HCT116 (cell line): Measurements from ENCODE around the gene ANXA2R. TPM values are rescaled to one million over a fixed set of nuclear protein-coding genes. Genes with fewer than 3 reads are reported as not detected.
"Not testable (repeated sequence)": the region's sequence is repeated elsewhere in the genome, so short reads cannot be mapped to it uniquely, and the experiment has no call there.

Experiments
- ATAC-seq: fragments of 200-7000 bp; cut with Tn5 transposase; 2 replicates; pipeline ENCODE4 v1.9.1; 2020; ENCODE audit warnings: mild to moderate bottlenecking, moderate library complexity
- BruUV-seq: library from RNA; stranded (reverse); fragments of 400-500 nt; replicated peaks from 2 replicates; lab custom pipeline; 2021; lab: Mats Ljungman, UMichigan
- CTCF ChIA-PET: fragments of 300-600 bp; sonication (Branson Sonifier 250); formaldehyde crosslinking; loops from one replicate; lab custom pipeline; 2021; ENCODE audit warnings: antibody characterized with exemption; lab: Charles Lee
- POLR2A ChIA-PET: fragments of 300-600, 350-600 bp; sonication (Branson Sonifier 250); formaldehyde crosslinking; loops from one replicate; lab custom pipeline; 2021; ENCODE audit warnings: antibody characterized with exemption; lab: Charles Lee
- RAD21 ChIA-PET, 2 experiments: fragments of 300-600 bp; sonication (Branson Sonifier 250); formaldehyde crosslinking; loops; one replicate each; lab custom pipeline; 2023; ENCODE audit warnings: low total read pairs in 2 of 2; ENCODE audit not compliant: uncharacterized antibody in 2 of 2, unreplicated experiment in 2 of 2, low non-redundant PET in 1 of 2; lab: Charles Lee
- DNase-seq: peaks from one replicate; pipeline ENCODE4 v3.0.0-alpha.2; 2010; ENCODE audit warnings: low read depth, low spot score
- H2AFZ ChIP-seq: fragments of 200-600 bp; shearing (Covaris generic), sonication (generic); 2 replicates; pipeline ENCODE4 v1.6.1; 2017; ENCODE audit warnings: low read depth, mixed run types, mixed read lengths, antibody characterized with exemption, low read length; ENCODE audit not compliant: poor library complexity, severe bottlenecking
- H3K27ac ChIP-seq: 2 replicates; pipeline ENCODE4 v1.5.1; 2012; ENCODE audit warnings: low read depth, low read length
- H3K27me3 ChIP-seq: fragments of 200-600 bp; sonication (generic); 2 replicates; pipeline ENCODE4 v1.6.1; 2016; ENCODE audit warnings: mixed run types, low read length, mixed read lengths; ENCODE audit not compliant: insufficient read depth
- H3K36me3 ChIP-seq, 2 experiments: fragments of 200-500 bp in 1 of 2; fragments of 200-600 bp in 1 of 2; sonication (Bioruptor generic) in 1 of 2; sonication (generic) in 1 of 2; 2 replicates each; pipeline versions ENCODE4 v1.5.1 to v1.6.1; 2014 to 2016; ENCODE audit warnings: low read length in 2 of 2, inconsistent platforms in 1 of 2, mixed read lengths in 1 of 2, mixed run types in 1 of 2; ENCODE audit not compliant: insufficient read depth in 2 of 2, control insufficient read depth in 1 of 2
- H3K4me1 ChIP-seq, 2 experiments: fragments of 200-600 bp in 1 of 2; sonication (generic) in 1 of 2; 2 replicates each; pipeline versions ENCODE4 v1.5.1 to v1.6.1; 2012 to 2017; ENCODE audit warnings: low read length in 2 of 2, inconsistent platforms in 1 of 2, mild to moderate bottlenecking in 1 of 2, mixed read lengths in 1 of 2, mixed run types in 1 of 2, moderate library complexity in 1 of 2; ENCODE audit not compliant: insufficient read depth in 2 of 2, control insufficient read depth in 1 of 2
- H3K4me2 ChIP-seq: fragments of 200-600 bp; sonication (generic); 2 replicates; pipeline ENCODE4 v1.6.1; 2017; ENCODE audit warnings: mixed run types, low read length, mixed read lengths
- H3K4me3 ChIP-seq, 2 experiments: fragments of 200-600 bp in 1 of 2; sonication (generic) in 1 of 2; replicated peaks in 1 of 2; 2 replicates each; pipeline ENCODE4 v1.5.1; 2011 to 2016; ENCODE audit warnings: low read length in 2 of 2, control low read depth in 1 of 2, low read depth in 1 of 2, mild to moderate bottlenecking in 1 of 2, mixed read lengths in 1 of 2, mixed run types in 1 of 2
- H3K79me2 ChIP-seq: fragments of 200-600 bp; sonication (generic); 2 replicates; pipeline ENCODE4 v1.6.1; 2017; ENCODE audit warnings: mild to moderate bottlenecking, mixed run types, low read length, moderate library complexity, mixed read lengths; ENCODE audit not compliant: insufficient read depth
- H3K9ac ChIP-seq: fragments of 200-600 bp; sonication (generic); 2 replicates; pipeline ENCODE4 v1.6.1; 2016; ENCODE audit warnings: low read length, mixed read lengths
- H3K9me2 ChIP-seq: fragments of 200-600 bp; sonication (generic), shearing (Covaris generic); 2 replicates; pipeline ENCODE4 v1.6.1; 2017; ENCODE audit warnings: mixed run types, mild to moderate bottlenecking, moderate library complexity; ENCODE audit not compliant: insufficient read depth
- H3K9me3 ChIP-seq, 2 experiments: fragments of 200-500 bp in 1 of 2; fragments of 200-600 bp in 1 of 2; sonication (Bioruptor generic) in 1 of 2; sonication (generic) in 1 of 2; 2 replicates each; pipeline ENCODE4 v1.6.1; 2014 to 2017; ENCODE audit warnings: low read length in 2 of 2, mixed read lengths in 2 of 2, inconsistent platforms in 1 of 2, low read depth in 1 of 2, mild to moderate bottlenecking in 1 of 2, mixed run types in 1 of 2, moderate library complexity in 1 of 2; ENCODE audit not compliant: control insufficient read depth in 1 of 2, insufficient read depth in 1 of 2
- H4K20me1 ChIP-seq: fragments of 200-600 bp; sonication (generic), shearing (Covaris generic); 2 replicates; pipeline ENCODE4 v1.6.1; 2017; ENCODE audit warnings: mixed run types, mild to moderate bottlenecking, moderate library complexity; ENCODE audit not compliant: insufficient read depth
- FOSL1 ChIP-seq: IDR thresholded peaks from 2 replicates; pipeline ENCODE4 v1.6.1; 2012; ENCODE audit warnings: low read depth
- REST ChIP-seq: IDR thresholded peaks from 2 replicates; pipeline ENCODE4 v1.6.1; 2012; ENCODE audit warnings: low read depth
- intact Hi-C: fragments of 100-400 bp; cut with micrococcal nuclease; formaldehyde crosslinking; loops from 2 replicates; pipeline ENCODE4 v1.10.0; 2022
- total RNA-seq: library from RNA; stranded (reverse); gene quantifications from one replicate; pipeline ENCODE4 v1.2.1, GENCODE V29; 2021; ENCODE audit not compliant: unreplicated experiment

Gene ANXA2R
- total RNA-seq, 1 experiment from 2014 or later = 0.37 TPM

- no peak for TF ChIP-seq REST
- TF ChIP-seq FOSL1 = no peak
Measured at GRCh38 chr5:43040287-43041098, at the start of gene ANXA2R (continued).

- H2AFZ ChIP-seq, H3K9ac ChIP-seq, H3K4me2 ChIP-seq, CTCF ChIA-PET, RAD21 ChIA-PET, H3K27me3 ChIP-seq, DNase-seq, H3K79me2 ChIP-seq, BruUV-seq, H3K4me1 ChIP-seq, H3K36me3 ChIP-seq, H3K9me2 ChIP-seq, H3K4me3 ChIP-seq, ATAC-seq, H4K20me1 ChIP-seq, H3K9me3 ChIP-seq, H3K27ac ChIP-seq, POLR2A ChIA-PET, intact Hi-C loops: not testable (repeated sequence)
Measured at GRCh38 chr5:43086118-43086908, 46.2 kb upstream of the ANXA2R start.
